ENCODE measurements around the gene CDH6. TPM values are rescaled to one million over a fixed set of nuclear protein-coding genes. Genes with fewer than 3 reads are reported as not detected.

Gene CDH6
- total and polyA plus RNA-seq, 2 of the 4 experiments (the other 2 are of a cell fraction): 72.2 to 232 TPM

DNA sequence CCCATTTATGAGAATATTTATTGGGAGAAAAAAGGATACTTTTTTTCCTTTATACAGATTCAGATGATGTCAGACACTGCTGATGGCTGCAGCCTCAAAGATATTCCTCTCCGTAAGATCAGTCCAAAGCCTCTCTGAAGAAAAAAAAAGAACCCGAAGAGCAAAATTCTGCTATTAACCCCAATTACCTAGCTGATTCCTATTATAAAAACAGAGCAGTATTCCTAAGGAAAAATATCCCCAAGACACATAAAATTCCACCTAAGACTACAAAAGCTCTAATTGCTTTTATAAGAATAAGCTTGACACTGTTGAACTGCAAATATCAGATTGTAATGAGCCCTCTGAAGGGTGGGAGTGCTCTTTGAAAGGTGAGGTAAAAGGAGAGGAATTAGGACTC is 138.7 kb downstream of the CDH6 start:
- no peaks in the 10 kb centered on the region for H3K79me1 ChIP-seq (ENCODE audit: low read depth in 1 of 2, low read length in 2 of 2)
- H3K14ac ChIP-seq (replicated peaks; ENCODE audit: low read depth, low read length): no peak overlapping the region
- no peak overlapping the region for H3K23ac ChIP-seq (ENCODE audit: low read depth, low read length)
- DNase-seq (no peak), ATAC-seq (ENCODE audit: low read depth) (no peak)
- no peaks in the 10 kb centered on the region for H3K9me1 ChIP-seq (ENCODE audit: insufficient read depth, low read length)
- H2BK5ac ChIP-seq (ENCODE audit: low read depth, low read length, poor library complexity, severe bottlenecking): no peak overlapping the region
- no TSS peak for BruUV-seq (replicated peaks)
- H4K5ac ChIP-seq (ENCODE audit: low read depth, low read length): no peak overlapping the region
- H3K9me3 ChIP-seq (ENCODE audit: control insufficient read depth, insufficient read depth, low read length): no peaks in the 10 kb centered on the region
- H4K8ac ChIP-seq (ENCODE audit: low read depth in 2 of 2, low read length in 2 of 2): no peak overlapping the region
- intact Hi-C loops (cut with micrococcal nuclease): loop anchor here (5.0 kb wide), 1 partner anchor 1280 kb away; no protein-coding TSS in a partner anchor
- no peak overlapping the region for H3K18ac ChIP-seq (ENCODE audit: low read depth, low read length)
- no peak overlapping the region for H2BK120ac ChIP-seq (ENCODE audit: low read depth, low read length)
- H4K91ac ChIP-seq (ENCODE audit: insufficient read depth, low read depth, low read length): no peak overlapping the region; the same call in 1 of the 2 replicates
- in situ Hi-C loops (cut with MboI; ENCODE audit: low sequenced_read_pairs): no loop called here
- H3K4me3 ChIP-seq (ENCODE audit: insufficient read depth, low read depth, low read length): no peak overlapping the region
- dilution Hi-C loops (cut with HindIII; ENCODE audit: low sequenced_read_pairs, unreplicated experiment): no loop called here
- no peak overlapping the region for H2AK9ac ChIP-seq (replicated peaks; ENCODE audit: low read depth, low read length, poor library complexity)
- ChIA-PET POLR2A (ENCODE audit: unreplicated experiment) (interaction anchor here (0.6 kb wide), 1 partner anchor 94 kb away, joined by 3 read pairs; no protein-coding TSS in a partner anchor), CTCF (interaction anchor here (1.4 to 1.7 kb wide), 2 partner anchors 8 to 10 kb away, joined by 3 to 4 read pairs; no protein-coding TSS in a partner anchor)
- H3K27me3 ChIP-seq (ENCODE audit: control insufficient read depth, insufficient read depth, low read length): no peaks in the 10 kb centered on the region
- no peak overlapping the region for H3K56ac ChIP-seq (ENCODE audit: extremely low read depth, insufficient read depth, low read length)
- H3K4me2 ChIP-seq (ENCODE audit: low read depth, low read length): no peak overlapping the region
- no peak overlapping the region for H3K9ac ChIP-seq (ENCODE audit: low read depth, low read length)
- no peak overlapping the region for H2AFZ ChIP-seq (replicated peaks; ENCODE audit: low read length, poor library complexity)
- H3K4ac ChIP-seq (ENCODE audit: low read depth, low read length): no peak overlapping the region
- no peak overlapping the region for H2BK20ac ChIP-seq (ENCODE audit: low read depth, low read length)
- H2BK15ac ChIP-seq (ENCODE audit: low read depth, low read length): no peak overlapping the region
- H3K36me3 ChIP-seq (ENCODE audit: control insufficient read depth, insufficient read depth, low read length): no peaks in the 10 kb centered on the region
- TF ChIP-seq POLR2A (IDR thresholded peaks at IDR 0.05; ENCODE audit: low read depth, low read length) (no peak), NFE2L2 (IDR thresholded peaks at IDR 0.05; ENCODE audit: low read depth, low read length) (no peak), RAD21 (IDR thresholded peaks at IDR 0.05; ENCODE audit: low read length) (no peak), CHD1 (IDR thresholded peaks at IDR 0.05; ENCODE audit: low read depth, low read length) (no peak), MAZ (IDR thresholded peaks at IDR 0.05; ENCODE audit: borderline replicate concordance, low read depth, low read length) (no peak), RCOR1 (IDR thresholded peaks at IDR 0.05; ENCODE audit: insufficient replicate concordance, low read length) (no peak)
- TF ChIP-seq, protein P1, sequence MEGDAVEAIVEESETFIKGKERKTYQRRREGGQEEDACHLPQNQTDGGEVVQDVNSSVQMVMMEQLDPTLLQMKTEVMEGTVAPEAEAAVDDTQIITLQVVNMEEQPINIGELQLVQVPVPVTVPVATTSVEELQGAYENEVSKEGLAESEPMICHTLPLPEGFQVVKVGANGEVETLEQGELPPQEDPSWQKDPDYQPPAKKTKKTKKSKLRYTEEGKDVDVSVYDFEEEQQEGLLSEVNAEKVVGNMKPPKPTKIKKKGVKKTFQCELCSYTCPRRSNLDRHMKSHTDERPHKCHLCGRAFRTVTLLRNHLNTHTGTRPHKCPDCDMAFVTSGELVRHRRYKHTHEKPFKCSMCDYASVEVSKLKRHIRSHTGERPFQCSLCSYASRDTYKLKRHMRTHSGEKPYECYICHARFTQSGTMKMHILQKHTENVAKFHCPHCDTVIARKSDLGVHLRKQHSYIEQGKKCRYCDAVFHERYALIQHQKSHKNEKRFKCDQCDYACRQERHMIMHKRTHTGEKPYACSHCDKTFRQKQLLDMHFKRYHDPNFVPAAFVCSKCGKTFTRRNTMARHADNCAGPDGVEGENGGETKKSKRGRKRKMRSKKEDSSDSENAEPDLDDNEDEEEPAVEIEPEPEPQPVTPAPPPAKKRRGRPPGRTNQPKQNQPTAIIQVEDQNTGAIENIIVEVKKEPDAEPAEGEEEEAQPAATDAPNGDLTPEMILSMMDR (conservative IDR thresholded peaks at IDR 0.05; ENCODE audit: low read depth, low read length): no peak
- TF ChIP-seq, protein P2, sequence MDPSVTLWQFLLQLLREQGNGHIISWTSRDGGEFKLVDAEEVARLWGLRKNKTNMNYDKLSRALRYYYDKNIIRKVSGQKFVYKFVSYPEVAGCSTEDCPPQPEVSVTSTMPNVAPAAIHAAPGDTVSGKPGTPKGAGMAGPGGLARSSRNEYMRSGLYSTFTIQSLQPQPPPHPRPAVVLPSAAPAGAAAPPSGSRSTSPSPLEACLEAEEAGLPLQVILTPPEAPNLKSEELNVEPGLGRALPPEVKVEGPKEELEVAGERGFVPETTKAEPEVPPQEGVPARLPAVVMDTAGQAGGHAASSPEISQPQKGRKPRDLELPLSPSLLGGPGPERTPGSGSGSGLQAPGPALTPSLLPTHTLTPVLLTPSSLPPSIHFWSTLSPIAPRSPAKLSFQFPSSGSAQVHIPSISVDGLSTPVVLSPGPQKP (IDR thresholded peaks at IDR 0.05; ENCODE audit: borderline replicate concordance, low read depth, low read length): no peak
- WGBS, 2 experiments (ENCODE audit: extremely low coverage in 2 of 2, insufficient read length in 1 of 2): no CpG with 5 or more reads among the region's 2 CpGs
- no peaks in the 10 kb centered on the region for H4K20me1 ChIP-seq (ENCODE audit: insufficient read depth, low read length)
- no peak overlapping the region for H2AK5ac ChIP-seq (ENCODE audit: low read depth, low read length)
- H3K27ac ChIP-seq (ENCODE audit: insufficient read depth, low read length): no peak overlapping the region
- no peaks in the 10 kb centered on the region; the same call in 1 of the 2 replicates for H3K4me1 ChIP-seq (ENCODE audit: control insufficient read depth, insufficient read depth, low read length)

All from IMR-90 (cell line).